Epithelial cell of proximal tubule (primary cell): Measurements from ENCODE around the gene ATP11A. TPM values are rescaled to one million over a fixed set of nuclear protein-coding genes. Genes with fewer than 3 reads are reported as not detected.

Source experiments
- DNase-seq: peaks from one replicate; pipeline ENCODE4 v3.0.0-alpha.2; 2011; ENCODE audit warnings: low read depth
- H3K4me3 ChIP-seq: 2 replicates; pipeline ENCODE4 v1.5.1; 2011; ENCODE audit warnings: low read depth, mild to moderate bottlenecking, low read length
- total RNA-seq: library from RNA; depleted of rRNA; stranded (reverse); fragments of >200 nt; gene quantifications from 2 replicates; pipeline ENCODE4 v1.2.3, GENCODE V29; 2015
- TF ChIP-seq, protein P1 (sequence below): conservative IDR thresholded peaks from 2 replicates; pipeline ENCODE4 v1.5.1; 2012; ENCODE audit warnings: low read depth, mild to moderate bottlenecking, low read length

Gene ATP11A
- total RNA-seq, 1 donor from 2014 or later: 27.2 TPM

DNA sequence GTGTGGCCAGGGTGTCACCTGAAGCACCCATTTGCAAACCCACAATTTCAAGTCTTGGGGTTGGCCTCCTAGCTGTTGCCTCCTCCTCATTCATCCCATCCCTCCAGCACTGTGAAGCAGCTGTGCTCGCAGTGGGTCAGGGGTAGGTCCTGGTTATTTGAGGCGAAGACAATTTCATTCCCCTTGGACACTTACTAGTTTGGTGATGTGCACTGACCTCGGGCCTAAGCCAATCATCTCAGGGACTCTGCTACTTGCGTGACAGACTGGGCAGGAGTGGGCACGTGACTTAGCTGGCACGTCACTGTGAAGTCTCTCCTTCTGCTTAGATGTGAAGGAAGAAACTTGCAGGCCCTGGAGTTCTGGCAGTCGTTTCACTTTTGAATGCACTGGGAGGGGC lies 3.5 kb upstream of the ATP11A start:
- TF ChIP-seq, protein P1, sequence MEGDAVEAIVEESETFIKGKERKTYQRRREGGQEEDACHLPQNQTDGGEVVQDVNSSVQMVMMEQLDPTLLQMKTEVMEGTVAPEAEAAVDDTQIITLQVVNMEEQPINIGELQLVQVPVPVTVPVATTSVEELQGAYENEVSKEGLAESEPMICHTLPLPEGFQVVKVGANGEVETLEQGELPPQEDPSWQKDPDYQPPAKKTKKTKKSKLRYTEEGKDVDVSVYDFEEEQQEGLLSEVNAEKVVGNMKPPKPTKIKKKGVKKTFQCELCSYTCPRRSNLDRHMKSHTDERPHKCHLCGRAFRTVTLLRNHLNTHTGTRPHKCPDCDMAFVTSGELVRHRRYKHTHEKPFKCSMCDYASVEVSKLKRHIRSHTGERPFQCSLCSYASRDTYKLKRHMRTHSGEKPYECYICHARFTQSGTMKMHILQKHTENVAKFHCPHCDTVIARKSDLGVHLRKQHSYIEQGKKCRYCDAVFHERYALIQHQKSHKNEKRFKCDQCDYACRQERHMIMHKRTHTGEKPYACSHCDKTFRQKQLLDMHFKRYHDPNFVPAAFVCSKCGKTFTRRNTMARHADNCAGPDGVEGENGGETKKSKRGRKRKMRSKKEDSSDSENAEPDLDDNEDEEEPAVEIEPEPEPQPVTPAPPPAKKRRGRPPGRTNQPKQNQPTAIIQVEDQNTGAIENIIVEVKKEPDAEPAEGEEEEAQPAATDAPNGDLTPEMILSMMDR: no peak
- no peak overlapping the region for H3K4me3 ChIP-seq
- no peak for DNase-seq

DNA sequence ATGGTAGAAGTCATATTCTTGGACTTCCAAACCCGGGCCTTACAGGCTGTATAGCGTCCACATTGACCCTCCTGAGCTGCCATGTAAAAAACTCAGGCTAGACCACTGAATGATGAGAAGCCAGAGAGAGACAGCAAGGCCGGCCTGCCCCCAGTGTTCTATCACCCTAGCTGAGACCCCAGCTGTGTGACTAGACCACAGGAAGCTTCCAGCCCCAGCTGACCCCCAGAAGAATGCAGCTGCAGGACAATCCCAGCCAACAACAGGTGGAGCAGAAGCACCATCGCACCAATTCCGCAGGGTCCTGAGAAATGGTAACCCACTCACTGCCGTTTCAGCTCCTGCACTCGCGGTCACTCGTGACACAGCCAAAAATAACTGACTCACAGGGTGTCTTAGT lies 2.9 kb upstream of the ATP11A start:
- DNase-seq: no peak
- TF ChIP-seq, protein P1: no peak
- H3K4me3 ChIP-seq: no peak overlapping the region

DNA sequence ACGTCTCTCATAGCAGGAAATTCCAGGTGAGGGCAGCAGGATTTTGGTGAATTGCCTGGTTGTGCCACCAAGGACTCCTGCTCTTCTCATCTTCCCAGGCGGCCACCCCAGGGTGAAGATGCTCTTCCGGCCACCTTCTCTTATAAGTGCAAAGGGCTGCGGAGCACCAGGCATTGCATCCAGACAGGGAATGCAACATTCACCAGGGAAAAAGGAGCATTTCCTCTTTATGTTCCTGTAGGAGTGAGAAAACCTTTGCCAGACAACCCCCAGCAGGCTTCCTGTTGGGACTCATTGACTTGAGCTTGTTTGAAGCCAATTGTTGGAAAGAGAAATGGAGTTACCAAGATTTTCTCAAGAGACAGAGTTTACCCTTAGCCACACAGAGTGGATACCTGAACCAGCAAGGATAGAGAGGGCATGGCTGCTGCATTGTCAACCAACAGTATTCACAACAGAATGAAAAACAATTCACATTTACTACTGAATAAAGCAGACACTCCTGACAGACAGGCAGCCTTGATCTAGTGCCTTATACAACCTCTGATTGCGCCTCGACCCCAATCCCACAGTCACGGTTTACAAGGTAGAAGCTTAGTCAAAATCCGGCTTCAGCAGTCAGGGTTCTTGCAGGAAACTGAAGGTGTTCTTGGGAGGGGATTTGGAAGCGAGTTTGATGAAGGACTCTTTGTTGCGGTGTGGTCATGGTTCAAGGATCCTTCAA lies 1.8 kb upstream of the ATP11A start:
- H3K4me3 ChIP-seq: no peak overlapping the region
- DNase-seq: no peak
- TF ChIP-seq, protein P1: no peak

DNA sequence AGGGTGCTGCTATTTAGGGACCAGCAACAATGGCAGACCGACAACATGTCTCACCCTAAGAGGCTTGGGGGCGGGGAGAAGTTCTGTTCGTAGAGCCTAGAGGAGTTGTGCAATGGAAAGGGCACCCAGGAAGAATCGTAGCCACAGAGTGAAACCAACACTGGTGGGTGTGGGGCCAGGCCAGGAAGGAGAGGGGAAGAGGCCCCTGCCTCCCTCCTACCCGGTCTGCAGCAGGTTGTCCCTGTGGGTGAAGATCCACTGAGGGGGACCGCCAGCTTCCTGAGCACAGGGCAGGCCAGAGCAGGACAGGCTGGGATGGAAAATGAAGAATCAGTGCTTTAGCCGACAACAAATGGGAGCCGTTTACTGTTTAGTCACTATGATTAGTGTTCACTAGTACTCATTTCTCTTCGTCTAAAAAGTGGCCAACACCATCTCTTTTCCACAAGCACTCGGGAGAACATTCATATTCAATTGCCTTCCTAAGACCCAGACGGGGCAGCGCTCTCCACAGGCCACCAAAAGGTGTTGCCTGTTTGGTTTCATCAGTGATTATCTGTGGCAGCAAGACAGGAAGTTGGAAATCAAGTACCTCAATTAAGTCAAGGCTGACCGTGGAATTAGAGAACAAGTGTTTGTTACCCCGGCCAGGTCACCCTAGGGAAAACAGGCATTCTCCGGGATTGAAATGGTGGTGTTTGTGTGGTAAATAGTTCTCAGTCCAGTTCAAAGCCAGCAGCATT lies 1.1 kb upstream of the ATP11A start:
- no peak for DNase-seq
- peak overlapping the region; percentile 91 for H3K4me3 ChIP-seq
- TF ChIP-seq, protein P1: no peak

DNA sequence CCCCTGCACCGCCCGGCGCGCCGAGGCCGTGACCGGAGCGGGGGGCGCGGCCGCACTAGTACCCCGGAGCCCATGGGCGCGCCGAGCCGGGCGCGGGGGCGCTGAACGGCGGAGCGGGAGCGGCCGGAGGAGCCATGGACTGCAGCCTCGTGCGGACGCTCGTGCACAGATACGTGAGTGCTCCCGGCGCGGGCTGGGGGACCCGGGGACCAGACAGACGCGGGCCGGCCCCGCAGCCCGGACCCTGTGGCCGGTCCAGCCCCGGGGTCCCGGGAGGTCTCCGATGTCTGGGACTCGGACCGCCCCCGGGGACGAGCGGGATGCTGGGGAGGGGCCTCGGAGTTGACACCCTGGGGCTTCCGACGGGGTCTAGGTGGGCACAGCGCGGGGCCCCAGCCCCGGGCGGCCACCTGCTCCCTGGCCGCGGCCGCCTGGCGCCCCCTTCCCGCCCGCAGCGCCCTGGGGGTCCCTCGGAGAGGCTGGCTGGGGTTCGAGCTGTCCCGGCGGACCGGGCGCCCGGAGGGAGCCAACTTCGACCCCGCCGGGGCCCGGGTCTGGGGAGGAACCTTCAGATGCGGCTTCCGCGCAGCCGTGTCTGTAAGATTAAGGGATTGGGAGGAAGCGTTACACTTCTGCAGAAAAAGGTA lies 568 bp downstream of the ATP11A start:
- TF ChIP-seq, protein P1: no peak
- peak overlapping the region; percentile 91 for H3K4me3 ChIP-seq
- no peak for DNase-seq

DNA sequence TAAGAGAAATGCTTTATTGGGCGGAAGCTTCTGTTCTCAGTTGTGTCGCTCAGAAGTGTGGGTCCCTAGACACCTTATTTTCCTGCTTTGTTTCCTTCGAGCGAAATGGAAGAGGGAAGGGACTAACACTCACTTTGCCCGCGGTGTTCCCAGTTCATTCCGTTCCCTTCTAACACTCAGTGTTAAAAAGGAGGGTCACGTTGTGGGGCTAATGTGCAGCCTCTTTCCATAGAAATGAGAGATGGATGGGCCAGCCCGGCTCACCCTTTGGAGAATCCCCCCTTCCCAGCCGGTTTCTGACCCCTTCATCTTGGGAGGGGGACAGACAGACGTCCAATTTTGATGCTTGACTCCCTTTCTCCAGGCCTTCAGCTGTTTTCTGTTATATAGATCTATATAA lies 2.3 kb downstream of the ATP11A start:
- no peak for DNase-seq
- TF ChIP-seq, protein P1: no peak
- H3K4me3 ChIP-seq: peak overlapping the region; percentile 91
